ENCODE data around the gene ACOT13. TPM values are rescaled to one million over a fixed set of nuclear protein-coding genes. Genes with fewer than 3 reads are reported as not detected.

ACOT13 gene
- 10.8 and 12.2 TPM in 2 replicates for total RNA-seq (ENCODE audit: low replicate concordance)

DNA sequence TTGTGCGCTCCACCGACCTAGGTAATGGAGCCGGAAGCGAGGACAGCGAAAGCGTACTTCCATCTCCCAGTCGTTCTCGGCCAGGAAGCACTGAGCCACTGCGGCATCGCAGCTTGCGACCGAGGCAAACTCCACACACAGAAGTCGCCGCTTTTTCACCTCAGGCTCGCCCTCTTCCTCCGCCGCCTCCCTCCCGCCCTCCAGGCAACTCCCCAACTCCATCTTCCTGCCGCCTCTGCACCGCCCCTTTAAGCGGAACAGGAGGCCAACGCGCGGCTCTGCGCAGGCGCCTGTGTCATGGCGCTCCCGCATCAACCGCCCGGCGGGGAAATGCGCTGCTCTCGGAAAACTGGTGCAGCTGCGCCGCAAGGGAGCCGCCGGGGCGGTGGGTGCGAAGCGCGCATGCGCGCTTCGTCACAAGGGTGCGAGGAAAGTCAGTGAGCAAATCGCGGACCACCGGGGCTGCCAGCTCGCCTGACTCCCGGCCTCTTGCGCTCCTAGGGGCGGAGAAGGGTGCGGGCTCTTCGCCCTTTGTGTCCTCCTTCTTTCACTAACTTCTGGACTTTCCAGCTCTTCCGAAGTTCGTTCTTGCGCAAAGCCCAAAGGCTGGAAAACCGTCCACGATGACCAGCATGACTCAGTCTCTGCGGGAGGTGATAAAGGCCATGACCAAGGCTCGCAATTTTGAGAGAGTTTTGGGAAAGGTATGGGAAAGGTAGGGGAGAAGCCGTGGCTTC, at the start of gene ACOT13, which contains the start of gene TDP2:
TSS of gene ACOT13 (plus strand) at position 437 of the 737 bp plus-strand sequence. CDS start at position 624, 187 bp downstream.
TSS of gene TDP2 (minus strand) at position 259 of the 737 bp plus-strand sequence. CDS start at position 222, 37 bp downstream.
- H3K4me3 ChIP-seq (ENCODE audit: low read depth, low read length): peak within 1 kb of the TSS; percentile 100
- peak; percentile 74 for TF ChIP-seq CTCF (IDR thresholded peaks at IDR 0.05; ENCODE audit: insufficient read depth, low read length)
- DNase-seq (ENCODE audit: low read depth): peak; percentile 97

DNA sequence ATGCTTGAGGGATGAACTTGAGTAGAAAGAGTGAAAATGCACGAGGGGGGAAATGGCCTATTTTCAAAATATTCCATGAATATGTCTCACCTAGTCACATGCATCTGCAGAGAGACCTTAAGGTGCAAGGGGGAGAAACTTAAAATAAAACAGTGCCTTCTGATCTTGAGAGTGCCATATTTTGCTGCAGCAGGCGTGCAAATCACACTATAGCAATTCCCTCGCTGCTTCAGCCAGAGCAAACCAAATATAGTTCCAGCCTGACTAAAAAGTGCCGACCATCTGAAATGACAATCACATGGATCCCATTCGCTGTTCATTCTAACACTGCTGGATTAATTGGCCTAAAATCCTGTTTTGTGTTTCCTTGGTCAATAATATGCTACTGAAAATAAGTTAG, 47.2 kb upstream of the ACOT13 start:
- TF ChIP-seq CTCF (IDR thresholded peaks at IDR 0.05; ENCODE audit: insufficient read depth, low read length): no peak
- no peak overlapping the region for H3K4me3 ChIP-seq (ENCODE audit: low read depth, low read length)
- DNase-seq (ENCODE audit: low read depth): no peak

- H3K4me3 ChIP-seq (ENCODE audit: low read depth, low read length): no peak overlapping the region
- no peak for DNase-seq (ENCODE audit: low read depth)
- no peak for TF ChIP-seq CTCF (IDR thresholded peaks at IDR 0.05; ENCODE audit: insufficient read depth, low read length)
Observed at GRCh38 chr6:24620637-24621036, 46.2 kb upstream of the ACOT13 start.

DNA sequence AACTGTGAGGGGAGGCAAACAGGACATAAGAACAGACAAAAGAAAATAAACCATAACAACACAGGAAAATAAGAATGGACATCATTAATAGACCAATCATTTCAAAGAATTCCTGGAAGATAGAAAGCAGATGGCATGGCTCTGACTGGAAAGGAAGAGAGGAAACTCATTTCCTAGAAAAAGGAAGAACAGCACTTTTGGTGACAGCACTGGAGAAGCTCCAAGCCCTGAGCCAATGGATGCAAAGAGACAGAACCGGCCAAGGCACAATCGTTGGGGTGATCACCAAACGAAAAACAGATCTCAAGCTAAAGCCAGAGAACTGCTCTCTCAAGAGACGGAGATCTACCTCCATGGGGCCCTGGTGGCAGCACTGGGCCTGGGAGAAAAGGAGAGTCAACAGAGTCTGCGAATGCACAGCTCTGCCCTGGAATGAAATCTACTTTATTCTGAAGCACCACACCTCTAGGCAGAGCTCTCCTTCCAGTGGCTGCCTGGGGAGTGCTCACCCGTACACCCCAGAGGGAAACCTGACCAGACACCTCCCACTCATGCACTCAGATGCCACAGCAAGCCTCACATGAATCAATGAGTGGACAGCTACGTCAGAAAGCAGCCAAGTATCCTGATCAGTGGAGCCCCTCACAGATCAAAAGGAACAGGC, 45.1 kb upstream of the ACOT13 start:
- no peak for DNase-seq (ENCODE audit: low read depth)
- H3K4me3 ChIP-seq (ENCODE audit: low read depth, low read length): no peak overlapping the region
- TF ChIP-seq CTCF (IDR thresholded peaks at IDR 0.05; ENCODE audit: insufficient read depth, low read length): no peak

DNA sequence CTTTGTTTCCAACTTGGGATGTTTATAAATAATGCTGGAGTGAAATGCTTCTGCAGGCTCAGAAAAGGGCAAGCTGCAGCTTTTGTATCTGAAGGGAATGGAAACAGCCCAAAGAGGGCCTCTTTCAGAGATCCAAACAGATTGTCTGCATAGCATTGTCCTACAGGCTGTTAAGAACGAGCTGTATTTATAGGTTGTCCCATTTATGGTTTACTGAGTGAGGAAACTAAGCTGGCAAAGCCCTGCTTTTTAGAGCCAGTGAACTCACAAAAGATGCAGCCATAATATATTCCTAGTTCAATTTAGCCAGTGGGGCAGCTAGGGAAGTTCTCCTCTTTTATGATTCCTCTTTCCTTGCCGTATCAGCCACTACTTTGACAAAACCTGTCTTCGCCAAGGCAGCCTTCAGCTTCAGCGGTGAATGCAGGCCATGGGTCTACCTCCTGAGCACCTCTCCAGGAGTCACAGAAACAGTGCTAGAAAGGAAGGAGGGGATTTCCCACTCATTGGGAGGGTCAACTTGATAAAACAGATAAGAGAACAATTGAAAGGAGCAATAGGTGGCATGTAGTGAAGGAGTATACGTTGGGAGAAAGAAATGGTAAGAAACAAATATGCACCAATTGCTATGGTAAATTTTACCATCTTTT, 35.9 kb upstream of the ACOT13 start:
- no peak for TF ChIP-seq CTCF (IDR thresholded peaks at IDR 0.05; ENCODE audit: insufficient read depth, low read length)
- no peak for DNase-seq (ENCODE audit: low read depth)

DNA sequence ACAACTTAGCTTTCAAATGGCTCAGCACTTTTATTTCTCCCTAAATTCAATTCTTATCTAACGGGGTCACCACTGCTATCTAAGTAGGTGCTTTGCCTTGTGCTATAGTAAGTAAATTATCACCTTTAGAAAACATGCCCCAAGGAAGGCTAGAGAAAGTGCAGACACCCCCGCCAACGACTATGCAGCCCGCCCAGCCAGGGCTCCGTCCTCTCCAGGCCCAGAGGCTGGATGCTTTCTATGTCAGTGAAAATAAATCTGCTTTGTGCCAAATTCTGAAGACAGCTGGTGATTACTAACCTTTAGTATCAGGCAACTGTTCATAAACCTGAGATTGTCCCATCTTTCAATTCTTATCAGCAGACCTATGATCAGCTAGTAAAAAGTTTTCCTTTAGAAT, 35.2 kb upstream of the ACOT13 start:
- no peak for DNase-seq (ENCODE audit: low read depth)
- H3K4me3 ChIP-seq (ENCODE audit: low read depth, low read length): no peak overlapping the region
- no peak for TF ChIP-seq CTCF (IDR thresholded peaks at IDR 0.05; ENCODE audit: insufficient read depth, low read length)

More for the DNA sequence above, 35.9 kb upstream of the ACOT13 start:
- H3K4me3 ChIP-seq (ENCODE audit: low read depth, low read length): no peak overlapping the region

All from fibroblast of the aortic adventitia (primary cell).